Subcutaneous abdominal adipose tissue (tissue), 5 donors: ENCODE results near the gene GALNT9.
A peak's percentile ranks its signal among the peaks of the same experiment; 100 is the strongest.

Experiments
- H3K27ac ChIP-seq: one replicate; pipeline ENCODE4 v1.7.0; 2013; ENCODE audit warnings: low read depth, mild to moderate bottlenecking, inconsistent platforms, low read length, moderate library complexity
- H3K27me3 ChIP-seq, 5 donors: one replicate each; pipeline ENCODE4 v1.7.0; 2013; ENCODE audit warnings: low read length in 5 of 5, inconsistent platforms in 1 of 5; ENCODE audit not compliant: control insufficient read depth in 5 of 5, insufficient read depth in 4 of 5
- H3K36me3 ChIP-seq, 5 donors: one replicate each; pipeline ENCODE4 v1.7.0; 2013; ENCODE audit warnings: low read length in 5 of 5; ENCODE audit not compliant: control insufficient read depth in 5 of 5, insufficient read depth in 5 of 5
- H3K4me1 ChIP-seq, 5 donors: one replicate each; pipeline ENCODE4 v1.7.0; 2013; ENCODE audit warnings: low read length in 5 of 5, mild to moderate bottlenecking in 3 of 5, moderate library complexity in 1 of 5; ENCODE audit not compliant: control insufficient read depth in 5 of 5, insufficient read depth in 5 of 5
- H3K4me3 ChIP-seq, 5 donors: one replicate each; pipeline ENCODE4 v1.7.0; 2013; ENCODE audit warnings: low read length in 5 of 5, low read depth in 1 of 5
- H3K9ac ChIP-seq, 5 donors: one replicate each; pipeline ENCODE4 v1.7.0; 2013; ENCODE audit warnings: low read length in 5 of 5, mild to moderate bottlenecking in 4 of 5, moderate library complexity in 3 of 5
- H3K9me3 ChIP-seq, 5 donors: one replicate each; pipeline ENCODE4 v1.7.0; 2013; ENCODE audit warnings: low read length in 5 of 5; ENCODE audit not compliant: control insufficient read depth in 5 of 5
- donor health status: healthy.
- donor health status: healthy.
- donor health status: healthy.
- donor health status: healthy.
- donor health status: healthy.

The GALNT9 gene

GRCh38 chr12:132161796-132162507 is 167.4 kb downstream of the GALNT9 start:
- Histone ChIP-seq H3K36me3 (peaks cover 0 to 16% (median 14%) of the 10 kb centered on the region in 5 donors), H3K4me1 (peaks cover 0 to 15% (median 12%) of the 10 kb centered on the region in 5 donors), H3K27ac (no peak overlapping the region), H3K9me3 (no peaks in the 10 kb centered on the region), H3K27me3 (peaks cover 0 to 10% (median 5%) of the 10 kb centered on the region in 5 donors), H3K4me3 (peak overlapping the region in 1 of 5 donors; percentile 27), H3K9ac (peak overlapping the region in 2 of 5 donors; percentile 21 to 22)

DNA sequence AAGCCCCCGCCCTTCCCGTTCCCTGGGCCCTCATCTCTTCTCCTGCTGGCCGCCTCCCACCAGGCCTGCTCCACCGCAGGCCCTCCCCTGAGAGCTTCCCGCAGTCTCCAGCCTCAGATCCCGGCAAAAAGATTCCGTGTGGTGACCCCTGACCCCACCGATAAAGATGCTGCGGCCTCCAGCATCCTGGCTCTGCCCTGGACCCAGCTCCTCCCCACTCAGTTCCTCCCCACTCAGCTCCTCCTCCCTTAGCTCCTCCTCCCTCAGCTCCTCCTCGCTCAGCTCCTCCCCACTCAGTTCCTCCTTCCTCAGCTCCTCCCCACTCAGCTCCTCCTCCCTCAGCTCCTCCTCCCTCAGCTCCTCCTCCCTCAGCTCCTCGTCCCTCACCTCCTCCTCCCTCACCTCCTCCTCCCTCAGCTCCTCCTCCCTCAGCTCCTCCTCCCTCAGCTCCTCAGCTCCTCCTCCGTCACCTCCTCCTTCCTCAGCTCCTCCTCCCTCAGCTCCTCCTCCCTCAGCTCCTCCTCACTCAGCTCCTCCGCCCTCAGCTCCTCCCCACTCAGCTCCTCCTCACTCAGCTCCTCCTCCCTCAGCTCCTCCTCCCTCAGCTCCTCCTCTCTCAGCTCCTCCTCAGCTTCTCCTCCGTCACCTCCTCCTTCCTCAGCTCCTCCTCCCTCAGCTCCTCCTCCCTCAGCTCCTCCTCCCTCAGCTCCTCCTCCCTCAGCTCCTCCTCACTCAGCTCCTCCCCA is 168.2 kb downstream of the GALNT9 start:
- Histone ChIP-seq H3K4me3 (no peak overlapping the region), H3K9ac (no peak overlapping the region), H3K4me1 (peaks cover 0 to 15% (median 12%) of the 10 kb centered on the region in 5 donors), H3K36me3 (peaks cover 0 to 23% (median 21%) of the 10 kb centered on the region in 5 donors), H3K9me3 (no peaks in the 10 kb centered on the region), H3K27me3 (peaks cover 0 to 10% (median 5%) of the 10 kb centered on the region in 5 donors), H3K27ac (no peak overlapping the region)

DNA sequence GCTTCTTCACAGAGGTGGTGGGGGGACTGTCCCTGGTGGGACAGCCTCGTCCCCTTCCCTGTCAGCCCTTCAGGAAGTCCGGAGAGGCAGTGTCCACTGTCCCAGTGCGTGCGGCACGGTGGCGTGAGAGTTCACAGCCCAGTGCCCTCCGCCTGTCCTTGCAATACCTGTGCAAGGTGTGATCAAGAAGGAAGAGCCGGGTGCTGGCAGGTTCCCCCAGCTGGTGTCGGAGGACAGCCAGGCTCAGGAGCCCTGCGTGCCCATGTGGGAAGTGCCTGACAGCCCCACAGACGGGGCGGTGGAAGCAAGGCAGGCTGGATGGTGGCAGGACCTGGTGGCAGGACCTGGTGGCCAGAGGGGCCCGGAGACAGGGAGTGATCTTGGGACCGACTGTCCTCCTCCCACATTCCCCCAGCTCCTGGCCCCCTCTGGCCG is 168.8 kb downstream of the GALNT9 start:
- Histone ChIP-seq H3K36me3 (peaks cover 0 to 28% (median 24%) of the 10 kb centered on the region in 5 donors), H3K27me3 (peaks cover 0 to 10% (median 5%) of the 10 kb centered on the region in 5 donors), H3K4me3 (no peak overlapping the region), H3K9me3 (no peaks in the 10 kb centered on the region), H3K27ac (no peak overlapping the region), H3K9ac (no peak overlapping the region), H3K4me1 (peaks cover 0 to 15% (median 12%) of the 10 kb centered on the region in 5 donors)

GRCh38 chr12:132160016-132160415 is 169.4 kb downstream of the GALNT9 start:
- Histone ChIP-seq H3K9ac (no peak overlapping the region), H3K9me3 (no peaks in the 10 kb centered on the region), H3K27me3 (peaks cover 0 to 10% (median 5%) of the 10 kb centered on the region in 5 donors), H3K4me1 (peaks cover 0 to 15% (median 12%) of the 10 kb centered on the region in 5 donors), H3K36me3 (peaks cover 0 to 33% (median 24%) of the 10 kb centered on the region in 5 donors), H3K4me3 (no peak overlapping the region), H3K27ac (no peak overlapping the region)

GRCh38 chr12:132159555-132160003 is 169.8 kb downstream of the GALNT9 start:
- Histone ChIP-seq H3K36me3 (peaks cover 0 to 33% (median 24%) of the 10 kb centered on the region in 5 donors), H3K4me1 (peaks cover 0 to 15% (median 12%) of the 10 kb centered on the region in 5 donors), H3K27ac (no peak overlapping the region), H3K27me3 (peaks cover 1 to 10% (median 5%) of the 10 kb centered on the region in 5 donors), H3K4me3 (no peak overlapping the region), H3K9ac (no peak overlapping the region), H3K9me3 (no peaks in the 10 kb centered on the region)

- H3K36me3 ChIP-seq, result peaks cover 0 to 33% (median 24%) of the 10 kb centered on the region in 5 donors
- no peak overlapping the region for H3K9ac ChIP-seq
- no peak overlapping the region for H3K27ac ChIP-seq
Observed at GRCh38 chr12:132158677-132159554, 170.5 kb downstream of the GALNT9 start.

DNA sequence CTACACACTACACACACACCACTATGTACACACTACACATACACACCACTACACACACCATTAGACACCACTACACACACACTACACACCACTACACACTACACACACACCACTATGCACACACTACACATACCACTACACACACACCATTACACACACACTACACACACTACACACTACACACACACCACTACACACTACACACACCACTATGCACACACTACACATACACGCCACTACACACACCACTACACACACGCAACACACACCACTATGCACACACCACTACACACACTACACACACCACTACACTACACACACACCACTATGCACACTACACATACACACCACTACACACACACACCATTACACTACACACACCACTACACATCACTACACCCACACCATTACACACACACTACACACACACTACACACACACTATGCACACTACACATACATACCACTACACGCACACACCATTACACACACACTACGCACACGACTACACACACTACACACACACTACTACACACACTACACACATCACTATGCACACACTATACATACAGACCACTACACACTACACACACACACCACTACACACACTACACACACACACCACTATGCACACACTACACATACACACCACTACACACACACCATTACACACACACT is 171.5 kb downstream of the GALNT9 start:
- Histone ChIP-seq H3K4me3 (no peak overlapping the region), H3K4me1 (peaks cover 0 to 19% (median 16%) of the 10 kb centered on the region in 5 donors), H3K27ac (no peak overlapping the region)

More at GRCh38 chr12:132158677-132159554, 170.5 kb downstream of the GALNT9 start:
- Histone ChIP-seq H3K4me1 (peaks cover 0 to 20% (median 16%) of the 10 kb centered on the region in 5 donors), H3K9me3 (no peaks in the 10 kb centered on the region), H3K4me3 (no peak overlapping the region), H3K27me3 (peaks cover 2 to 9% (median 7%) of the 10 kb centered on the region in 5 donors)

DNA sequence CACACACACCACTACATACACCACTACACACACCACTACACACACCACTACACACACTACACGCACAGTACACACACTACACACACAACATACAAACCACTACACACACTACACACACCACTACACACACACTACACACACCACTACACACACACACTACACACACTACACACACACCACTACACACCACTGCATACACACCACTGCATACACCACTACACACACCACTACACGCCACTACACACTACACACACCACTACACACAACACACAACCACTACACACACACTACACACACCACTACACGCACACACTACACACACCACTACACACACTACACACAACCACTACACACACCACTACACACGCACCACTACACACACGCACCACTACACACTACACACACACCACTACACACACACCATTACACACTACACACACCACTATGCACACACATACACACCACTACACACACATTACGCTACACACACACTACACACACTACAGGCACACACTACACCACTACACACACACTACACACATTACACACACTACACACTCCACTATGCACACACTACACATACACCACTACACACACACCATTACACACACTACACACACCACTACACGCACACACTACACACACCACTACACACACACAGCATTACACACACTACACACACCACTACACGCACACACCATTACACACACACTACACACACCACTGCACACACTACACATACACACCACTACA is 172.6 kb downstream of the GALNT9 start:
- no peak overlapping the region for H3K27ac ChIP-seq
- H3K4me1 ChIP-seq, result peaks cover 0 to 10% (median 7%) of the 10 kb centered on the region in 5 donors
- H3K27me3 ChIP-seq, result peaks cover 0 to 8% (median 2%) of the 10 kb centered on the region in 5 donors
- H3K9me3 ChIP-seq, result no peaks in the 10 kb centered on the region
- no peak overlapping the region for H3K9ac ChIP-seq
- H3K36me3 ChIP-seq, result peaks cover 0 to 42% (median 31%) of the 10 kb centered on the region in 5 donors
- no peak overlapping the region for H3K4me3 ChIP-seq

More for the DNA sequence above, 171.5 kb downstream of the GALNT9 start:
- H3K9me3 ChIP-seq, result no peaks in the 10 kb centered on the region
- peaks cover 0 to 8% (median 2%) of the 10 kb centered on the region in 5 donors for H3K27me3 ChIP-seq
- no peak overlapping the region for H3K9ac ChIP-seq
- peaks cover 0 to 33% (median 24%) of the 10 kb centered on the region in 5 donors for H3K36me3 ChIP-seq
